Measurements from ENCODE around the gene GSTA5.

GSTA5 gene

DNA sequence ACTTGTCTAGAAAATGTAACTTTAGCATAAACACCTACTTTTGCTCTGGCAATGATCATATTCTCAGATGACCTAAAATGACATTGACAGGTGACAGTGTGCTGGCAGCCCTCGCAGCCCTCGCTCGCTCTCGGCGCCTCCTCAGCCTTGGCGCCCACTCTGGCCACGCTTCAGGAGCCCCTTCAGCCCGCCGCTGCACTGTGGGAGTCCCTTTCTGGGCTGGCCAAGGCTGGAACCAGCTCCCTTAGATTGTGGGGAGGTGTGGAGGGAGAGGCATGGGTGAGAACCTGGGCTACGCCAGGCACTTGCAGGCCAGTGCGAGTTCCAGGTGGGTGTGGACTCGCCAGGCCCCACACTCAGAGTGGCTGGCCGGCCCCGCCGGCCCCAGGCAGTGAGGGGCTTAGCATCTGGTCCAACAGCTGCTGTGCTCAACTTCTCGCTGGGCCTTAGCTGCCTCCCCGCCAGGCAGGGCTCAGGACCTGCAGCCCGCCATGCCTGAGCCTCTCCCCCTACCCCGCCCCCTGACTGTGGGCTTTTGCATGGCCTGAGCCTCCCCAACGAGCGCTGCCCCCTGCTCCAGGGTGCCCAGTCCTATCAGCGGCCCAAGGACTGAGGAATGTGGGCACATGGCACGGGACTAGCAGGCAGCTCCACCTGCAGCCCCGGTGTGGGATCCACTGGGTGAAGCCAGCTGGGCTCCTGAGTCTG is 54.2 kb downstream of the GSTA5 start:
- TF ChIP-seq POLR2AphosphoS5 (IDR thresholded peaks at IDR 0.05; ENCODE audit: low read depth, low read length) (no peak), TAF1 (IDR thresholded peaks at IDR 0.05; ENCODE audit: borderline replicate concordance, insufficient read depth, low read length) (no peak), SIN3A (IDR thresholded peaks at IDR 0.05; ENCODE audit: borderline replicate concordance, insufficient read depth, low read length) (no peak), FOXP2 (optimal IDR thresholded peaks at IDR 0.05; ENCODE audit: borderline replicate concordance, extremely low read depth, extremely low read length, insufficient read depth) (no peak)
- TF ChIP-seq, protein P1, sequence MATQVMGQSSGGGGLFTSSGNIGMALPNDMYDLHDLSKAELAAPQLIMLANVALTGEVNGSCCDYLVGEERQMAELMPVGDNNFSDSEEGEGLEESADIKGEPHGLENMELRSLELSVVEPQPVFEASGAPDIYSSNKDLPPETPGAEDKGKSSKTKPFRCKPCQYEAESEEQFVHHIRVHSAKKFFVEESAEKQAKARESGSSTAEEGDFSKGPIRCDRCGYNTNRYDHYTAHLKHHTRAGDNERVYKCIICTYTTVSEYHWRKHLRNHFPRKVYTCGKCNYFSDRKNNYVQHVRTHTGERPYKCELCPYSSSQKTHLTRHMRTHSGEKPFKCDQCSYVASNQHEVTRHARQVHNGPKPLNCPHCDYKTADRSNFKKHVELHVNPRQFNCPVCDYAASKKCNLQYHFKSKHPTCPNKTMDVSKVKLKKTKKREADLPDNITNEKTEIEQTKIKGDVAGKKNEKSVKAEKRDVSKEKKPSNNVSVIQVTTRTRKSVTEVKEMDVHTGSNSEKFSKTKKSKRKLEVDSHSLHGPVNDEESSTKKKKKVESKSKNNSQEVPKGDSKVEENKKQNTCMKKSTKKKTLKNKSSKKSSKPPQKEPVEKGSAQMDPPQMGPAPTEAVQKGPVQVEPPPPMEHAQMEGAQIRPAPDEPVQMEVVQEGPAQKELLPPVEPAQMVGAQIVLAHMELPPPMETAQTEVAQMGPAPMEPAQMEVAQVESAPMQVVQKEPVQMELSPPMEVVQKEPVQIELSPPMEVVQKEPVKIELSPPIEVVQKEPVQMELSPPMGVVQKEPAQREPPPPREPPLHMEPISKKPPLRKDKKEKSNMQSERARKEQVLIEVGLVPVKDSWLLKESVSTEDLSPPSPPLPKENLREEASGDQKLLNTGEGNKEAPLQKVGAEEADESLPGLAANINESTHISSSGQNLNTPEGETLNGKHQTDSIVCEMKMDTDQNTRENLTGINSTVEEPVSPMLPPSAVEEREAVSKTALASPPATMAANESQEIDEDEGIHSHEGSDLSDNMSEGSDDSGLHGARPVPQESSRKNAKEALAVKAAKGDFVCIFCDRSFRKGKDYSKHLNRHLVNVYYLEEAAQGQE (IDR thresholded peaks at IDR 0.05; ENCODE audit: insufficient read depth in 1 of 2, low read depth in 2 of 2, low read length in 2 of 2) = no peak

Measured in PFSK-1 (cell line).